K562 treated with DMSO at 1 percent for 12 hours (cell line): Measurements from ENCODE around the gene GABRG1. TPM values are rescaled to one million over a fixed set of nuclear protein-coding genes. Genes with fewer than 3 reads are reported as not detected.

Source experiments
- total RNA-seq: library from RNA; unstranded; fragments of 300-600 nt; gene quantifications from 2 replicates; pipeline ENCODE4 v1.2.3, GENCODE V29; 2022; ENCODE audit not compliant: insufficient read depth

The GABRG1 gene
- total RNA-seq, result 0.32 and 1.0 TPM in 2 replicates

GRCh38 chr4:46123913-46124755 lies at the start of gene GABRG1:
TSS of gene GABRG1 (minus strand) at chr4:46124054. CDS start at chr4:46123913, 141 bp downstream.

